HG02973 (cell line): ENCODE data around the gene P3H3.

Experiments used
- ATAC-seq: cut with Tn5 transposase; IDR thresholded peaks from one replicate; pipeline ENCODE4 v1.9.1; 2021; ENCODE audit warnings: moderate library complexity; ENCODE audit not compliant: unreplicated experiment

The P3H3 gene, protein sequence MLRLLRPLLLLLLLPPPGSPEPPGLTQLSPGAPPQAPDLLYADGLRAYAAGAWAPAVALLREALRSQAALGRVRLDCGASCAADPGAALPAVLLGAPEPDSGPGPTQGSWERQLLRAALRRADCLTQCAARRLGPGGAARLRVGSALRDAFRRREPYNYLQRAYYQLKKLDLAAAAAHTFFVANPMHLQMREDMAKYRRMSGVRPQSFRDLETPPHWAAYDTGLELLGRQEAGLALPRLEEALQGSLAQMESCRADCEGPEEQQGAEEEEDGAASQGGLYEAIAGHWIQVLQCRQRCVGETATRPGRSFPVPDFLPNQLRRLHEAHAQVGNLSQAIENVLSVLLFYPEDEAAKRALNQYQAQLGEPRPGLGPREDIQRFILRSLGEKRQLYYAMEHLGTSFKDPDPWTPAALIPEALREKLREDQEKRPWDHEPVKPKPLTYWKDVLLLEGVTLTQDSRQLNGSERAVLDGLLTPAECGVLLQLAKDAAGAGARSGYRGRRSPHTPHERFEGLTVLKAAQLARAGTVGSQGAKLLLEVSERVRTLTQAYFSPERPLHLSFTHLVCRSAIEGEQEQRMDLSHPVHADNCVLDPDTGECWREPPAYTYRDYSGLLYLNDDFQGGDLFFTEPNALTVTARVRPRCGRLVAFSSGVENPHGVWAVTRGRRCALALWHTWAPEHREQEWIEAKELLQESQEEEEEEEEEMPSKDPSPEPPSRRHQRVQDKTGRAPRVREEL

GRCh38 chr12:6827982-6828780 lies at the start of gene P3H3:
TSS of gene P3H3 (plus strand) at chr12:6828407. CDS start at chr12:6828441, 34 bp downstream.
- no peak for ATAC-seq

GRCh38 chr12:6778574-6779550 lies 49.3 kb upstream of the P3H3 start:
- peak; percentile 70 for ATAC-seq

GRCh38 chr12:6779708-6780432 lies 48.3 kb upstream of the P3H3 start:
- no peak for ATAC-seq

DNA sequence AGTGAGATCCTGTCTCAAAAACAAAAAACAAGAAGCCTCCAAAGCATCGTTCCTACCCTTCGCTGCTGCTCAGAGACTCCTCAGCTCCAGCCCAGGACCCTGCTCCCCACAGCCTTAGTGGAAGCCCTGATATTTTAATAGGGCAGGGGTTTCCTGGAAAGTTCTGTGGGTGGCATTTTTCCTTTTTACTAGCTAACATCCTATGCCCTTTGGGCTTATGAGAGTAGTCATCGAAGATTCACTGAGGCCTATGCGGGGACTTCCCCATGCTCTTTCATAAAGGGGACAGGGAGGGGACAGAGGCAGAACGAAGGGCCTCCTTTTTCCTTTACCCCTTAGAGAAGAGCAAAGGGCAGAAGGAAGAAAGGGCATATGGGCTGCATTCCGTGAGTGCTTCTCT lies 47.6 kb upstream of the P3H3 start:
- no peak for ATAC-seq

DNA sequence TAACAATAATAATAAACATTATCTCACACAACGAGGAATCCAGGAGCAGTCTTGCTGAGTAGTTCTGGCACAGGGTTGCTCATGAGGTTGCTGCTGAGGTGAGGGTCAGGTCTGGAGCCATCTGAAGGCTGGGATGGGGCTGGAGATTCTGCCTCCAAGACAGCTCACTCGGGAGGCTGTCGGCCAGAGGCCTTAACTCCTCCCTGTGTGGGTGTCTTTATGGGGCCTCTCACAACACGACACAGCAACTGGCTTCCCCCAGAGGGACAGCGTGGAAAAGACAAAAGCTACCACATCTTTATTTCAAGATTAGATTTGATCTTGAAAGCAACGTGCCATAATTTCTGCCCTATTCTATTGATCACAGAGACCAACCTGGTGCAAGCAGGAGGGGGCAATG lies 46.1 kb upstream of the P3H3 start:
- no peak for ATAC-seq

DNA sequence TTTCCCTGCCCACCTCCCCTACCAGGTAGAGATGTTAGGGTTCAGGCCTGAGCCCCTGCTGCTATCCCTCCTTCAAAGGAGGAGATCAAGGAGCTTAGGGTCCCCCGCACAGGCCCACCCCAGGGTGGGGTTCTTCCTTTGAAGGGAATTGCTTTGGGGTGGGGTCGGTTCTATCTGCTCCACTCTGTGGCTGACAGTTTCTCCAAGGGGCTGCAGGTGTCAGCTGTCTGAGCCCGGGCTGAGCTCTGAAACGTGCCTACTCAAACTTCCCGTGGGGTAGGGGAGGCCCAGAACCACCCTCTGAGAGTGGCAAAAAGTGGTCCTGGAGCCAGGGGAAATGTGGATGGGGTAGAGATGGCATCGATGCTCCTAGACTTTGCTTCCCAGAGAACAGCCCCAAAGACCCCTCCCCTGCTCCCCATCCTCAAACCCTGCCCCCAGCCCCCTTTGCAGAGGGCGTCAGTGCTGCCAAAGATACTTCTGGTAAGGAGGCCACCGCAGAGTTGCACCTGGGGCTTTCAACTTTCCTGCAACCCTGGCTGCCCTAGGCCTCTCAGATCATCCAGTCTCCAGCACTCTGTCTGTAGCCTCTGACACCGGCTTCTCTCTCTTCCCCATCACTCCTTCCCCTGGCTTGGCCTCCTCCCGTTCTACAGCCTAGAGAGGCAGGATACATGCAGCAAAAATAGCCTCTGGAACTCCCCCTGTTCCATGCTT lies 45.2 kb upstream of the P3H3 start:
- ATAC-seq = no peak

- ATAC-seq = no peak
Measured at GRCh38 chr12:6783828-6784227, 44.4 kb upstream of the P3H3 start.

DNA sequence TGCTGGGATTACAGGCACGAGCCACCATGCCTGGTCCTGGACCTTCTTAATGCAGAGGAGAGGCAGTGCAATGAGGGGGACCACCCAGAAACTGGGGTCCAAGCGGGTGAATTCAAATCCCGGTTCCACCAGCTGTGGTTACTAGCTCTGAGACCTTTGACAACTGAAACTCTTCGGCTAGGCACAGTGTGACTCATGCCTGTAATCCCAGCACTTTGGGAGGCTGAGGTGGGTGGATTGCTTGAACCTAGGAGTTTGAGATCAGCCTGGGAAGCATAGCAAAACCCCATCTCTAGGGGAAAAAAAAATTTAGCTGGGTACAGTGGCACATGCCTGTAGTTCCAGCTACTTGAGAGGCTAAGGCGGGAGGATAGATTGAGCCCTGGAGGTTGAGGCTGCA lies 43.9 kb upstream of the P3H3 start:
- ATAC-seq = no peak

DNA sequence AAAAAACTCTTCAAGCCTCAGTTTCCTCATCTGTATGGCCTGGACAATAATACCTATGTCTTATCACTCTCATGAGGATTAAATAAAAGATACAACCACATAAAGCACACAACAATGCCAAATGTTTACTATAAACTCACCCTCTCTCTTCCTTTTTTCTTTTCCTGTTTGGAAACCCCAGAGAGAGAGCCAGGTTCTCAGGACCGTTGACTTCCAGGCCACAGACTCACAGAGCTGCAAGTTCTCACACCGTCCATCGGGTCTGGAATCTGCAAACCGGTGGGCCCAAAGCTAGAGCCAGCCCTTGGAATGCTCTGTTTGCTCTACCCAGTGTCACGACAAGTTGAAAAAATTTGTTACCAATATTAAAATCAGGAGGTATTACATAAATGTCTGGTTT lies 43.4 kb upstream of the P3H3 start:
- no peak for ATAC-seq

- no peak for ATAC-seq
Measured at GRCh38 chr12:6786416-6787094, 41.7 kb upstream of the P3H3 start.

DNA sequence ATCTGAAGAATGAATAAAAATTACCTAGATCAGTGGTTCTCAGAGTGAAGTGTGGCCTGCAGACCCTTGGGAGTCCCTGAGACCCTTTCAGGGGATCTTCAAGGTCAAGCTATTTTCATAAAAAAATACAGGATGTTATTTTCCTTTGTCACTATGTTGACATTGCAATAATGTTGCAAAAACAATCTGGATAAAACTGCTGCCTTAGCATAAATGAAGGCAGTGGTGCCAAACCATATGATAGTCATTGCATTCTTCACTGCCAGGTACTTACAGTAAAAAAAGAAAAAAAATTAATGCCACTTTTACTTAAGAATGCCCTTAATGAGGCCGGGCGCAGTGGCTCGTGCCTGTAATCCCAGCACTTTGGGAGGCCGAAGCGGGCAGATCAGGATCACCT lies 40.9 kb upstream of the P3H3 start:
- no peak for ATAC-seq

DNA sequence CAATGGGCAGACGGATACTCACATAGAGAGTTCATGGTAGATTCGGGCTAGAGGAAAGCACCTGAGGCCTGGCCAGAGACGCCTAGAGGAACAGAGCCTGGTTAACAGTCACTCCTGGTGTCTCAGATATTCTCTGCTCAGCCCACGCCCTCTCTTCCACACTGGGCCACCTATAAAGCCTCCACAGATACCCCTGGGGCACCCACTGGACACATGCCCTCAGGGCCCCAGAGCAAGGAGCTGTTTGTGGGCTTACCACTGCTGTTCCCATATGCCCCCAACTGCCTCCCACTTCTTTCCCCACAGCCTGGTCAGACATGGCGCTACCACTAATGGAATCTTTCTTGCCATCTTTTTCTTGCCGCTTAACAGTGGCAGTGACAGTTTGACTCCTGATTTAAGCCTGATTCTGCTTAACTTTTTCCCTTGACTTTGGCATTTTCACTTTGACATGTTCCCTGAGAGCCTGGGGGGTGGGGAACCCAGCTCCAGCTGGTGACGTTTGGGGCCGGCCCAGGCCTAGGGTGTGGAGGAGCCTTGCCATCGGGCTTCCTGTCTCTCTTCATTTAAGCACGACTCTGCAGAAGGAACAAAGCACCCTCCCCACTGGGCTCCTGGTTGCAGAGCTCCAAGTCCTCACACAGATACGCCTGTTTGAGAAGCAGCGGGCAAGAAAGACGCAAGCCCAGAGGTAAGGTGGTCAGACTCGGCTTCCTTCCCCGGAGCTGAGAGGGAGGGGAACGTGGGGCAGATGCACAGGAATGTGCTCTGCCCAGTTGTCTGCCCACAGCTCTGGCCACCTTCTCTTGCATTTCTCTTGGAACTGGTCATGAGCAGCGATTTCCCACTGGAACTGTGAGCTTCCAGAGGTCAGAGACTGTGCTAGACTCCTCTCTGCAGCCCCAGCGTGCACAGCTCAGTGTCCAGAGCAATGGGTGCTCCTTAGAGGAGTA lies 39.0 kb upstream of the P3H3 start, which contains the start of gene CD4:
Gene CD4, plus strand, starts transcription at position 557 of the 953 bp plus-strand sequence. CDS start 10,611 bp downstream, outside the sequence.
- no peak for ATAC-seq

- no peak for ATAC-seq
Measured at GRCh38 chr12:6790496-6791150, 37.6 kb upstream of the P3H3 start.

DNA sequence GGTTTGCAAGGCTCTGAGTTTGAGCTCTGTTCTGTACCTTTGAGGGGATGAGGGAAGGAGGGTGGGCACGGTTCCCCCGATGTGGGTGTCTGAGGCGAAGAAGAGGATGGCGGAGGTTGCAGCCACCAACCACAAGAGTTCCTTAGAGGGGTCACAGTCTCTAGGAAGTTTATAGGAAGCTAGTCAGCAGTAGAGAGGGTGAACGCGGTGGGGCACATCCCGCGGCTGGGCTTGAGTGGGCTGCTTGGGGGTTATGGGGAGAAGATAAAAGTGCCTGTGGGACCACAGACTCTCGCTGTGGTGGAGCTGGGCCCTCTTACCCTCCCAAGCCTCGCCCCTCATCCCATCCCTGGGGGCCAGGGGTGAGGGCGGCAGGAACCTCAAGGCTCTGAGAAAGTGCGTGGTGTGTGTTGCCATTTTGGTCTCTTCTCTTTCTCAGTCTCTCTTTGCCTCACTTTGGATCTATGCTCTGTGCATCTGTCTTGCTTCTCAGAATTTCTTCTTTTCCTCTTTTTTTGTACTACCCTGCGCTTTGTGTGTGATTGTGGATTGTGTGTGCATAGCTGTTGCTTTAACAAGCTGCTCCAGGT lies 36.2 kb upstream of the P3H3 start:
- ATAC-seq = no peak

- ATAC-seq = no peak
Measured at GRCh38 chr12:6792522-6793201, 35.5 kb upstream of the P3H3 start.

- no peak for ATAC-seq
Measured at GRCh38 chr12:6795088-6795487, 33.1 kb upstream of the P3H3 start.
